Stimulated activated CD8-positive, alpha-beta memory T cell treated with anti-CD3 and anti-CD28 coated beads, Interleukin-7, amount 100 ng/mL, for 24 hours (primary cell): Measurements from ENCODE around the gene PXDN.
"Not testable (repeated sequence)": the region's sequence is repeated elsewhere in the genome, so short reads cannot be mapped to it uniquely, and the experiment has no call there.

ENCODE experiments used
- DNase-seq: peaks from one replicate; pipeline ENCODE4 v3.0.0-alpha.2; 2020; ENCODE audit warnings: low read depth

PXDN gene

DNA sequence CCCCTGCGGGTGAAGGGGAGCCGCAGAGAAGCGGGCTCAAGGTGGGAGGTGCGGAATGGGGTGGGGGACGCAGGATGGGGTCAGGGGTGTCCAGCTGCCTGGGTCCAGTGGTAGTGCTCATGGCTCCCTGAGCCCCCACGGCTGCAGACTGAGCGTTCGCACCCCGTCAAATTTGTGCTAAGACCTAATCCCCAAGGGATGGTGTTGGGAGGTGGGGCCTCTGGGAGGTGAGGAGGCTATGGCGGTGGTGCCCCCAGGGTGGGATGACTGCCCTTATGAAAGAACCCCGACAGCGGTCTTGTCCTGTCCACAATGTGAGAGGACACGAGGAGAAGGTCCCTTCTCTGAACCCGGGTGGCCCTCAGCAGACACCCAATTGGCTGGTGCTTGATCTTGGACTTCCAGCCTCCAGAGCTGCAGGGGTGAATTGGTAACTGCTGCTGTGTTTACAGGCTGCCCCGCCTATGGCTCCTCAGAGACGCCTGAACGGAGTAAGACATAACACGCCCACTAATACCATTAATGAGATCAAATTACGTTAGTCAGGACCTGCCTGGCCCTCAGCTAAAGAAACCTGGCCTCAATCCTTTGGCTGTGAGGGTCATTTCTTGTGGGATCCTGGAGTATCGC, 42.6 kb downstream of the PXDN start:
- no peak for DNase-seq

DNA sequence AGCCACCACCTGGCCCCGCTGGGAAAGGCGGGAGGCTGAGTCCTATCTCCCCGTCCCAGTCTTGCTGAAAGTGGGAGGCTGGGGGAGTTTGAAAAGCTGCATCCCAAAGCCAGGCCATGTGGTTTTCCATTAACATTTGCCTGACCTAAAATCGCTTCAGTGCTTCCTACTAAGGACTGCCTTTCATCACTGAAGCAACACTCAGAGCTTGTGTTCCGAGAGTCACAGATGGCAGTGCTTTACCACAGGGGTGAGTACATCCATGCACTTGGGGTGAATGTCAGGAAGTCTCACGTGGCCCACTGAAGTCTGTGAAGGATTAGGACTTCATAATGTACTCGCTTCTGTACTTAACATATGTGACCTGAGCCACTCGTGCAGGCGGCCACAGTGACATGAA, 43.3 kb downstream of the PXDN start:
- DNase-seq = no peak

DNA sequence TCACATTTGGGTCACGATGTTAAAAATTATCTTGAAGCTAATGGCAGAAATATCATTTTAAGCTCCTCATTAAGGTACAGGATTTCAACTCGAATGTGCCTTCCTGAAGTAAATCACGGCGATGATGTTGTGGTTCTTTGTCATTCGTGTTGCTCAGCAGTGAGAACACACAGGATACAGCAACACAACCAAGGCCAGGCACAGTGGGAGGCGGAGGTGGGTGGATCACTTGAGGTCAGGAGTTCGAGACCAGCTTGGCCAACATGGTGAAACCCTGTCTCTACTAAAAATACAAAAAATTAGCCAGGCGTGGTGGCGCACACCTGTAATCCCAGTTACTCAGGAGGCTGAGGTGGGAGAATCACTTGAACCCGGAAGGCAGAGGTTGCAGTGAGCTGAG, 43.9 kb downstream of the PXDN start:
- not testable (repeated sequence) for DNase-seq

DNA sequence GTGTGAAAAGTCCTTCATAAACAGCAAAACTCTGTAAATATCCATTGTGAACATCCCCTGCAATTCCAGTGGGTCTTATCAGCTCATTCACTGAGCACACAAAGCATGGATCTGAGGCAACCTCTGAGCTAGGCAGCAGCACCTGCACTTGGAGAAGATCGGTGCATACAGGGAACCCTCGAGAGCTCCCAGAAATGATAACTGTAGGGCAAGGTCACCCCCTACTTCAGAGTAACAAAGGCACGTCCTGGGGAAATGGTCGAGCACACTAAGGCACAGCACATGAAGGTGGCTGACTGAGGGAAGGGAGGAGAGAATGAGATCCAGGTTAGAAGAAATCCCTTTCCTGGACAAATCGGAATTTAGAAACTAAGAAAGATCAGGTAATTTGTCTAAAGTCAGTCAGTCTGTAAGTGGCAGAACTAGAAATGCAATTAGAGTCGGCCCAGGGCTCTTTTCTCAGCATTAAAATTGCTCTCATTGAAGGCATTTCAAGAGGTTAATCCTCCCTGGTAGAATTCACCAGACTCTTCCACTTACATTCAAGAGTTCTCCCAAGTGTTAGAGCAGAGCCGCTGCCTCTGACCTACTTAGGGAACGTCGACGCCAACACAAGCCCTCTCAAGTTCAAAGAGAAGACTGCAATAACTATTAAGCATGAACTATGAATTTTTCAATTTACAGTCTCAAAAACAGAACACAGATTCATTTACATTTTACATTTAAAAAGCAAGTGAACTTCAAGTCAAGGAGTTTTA, 45.9 kb downstream of the PXDN start:
- DNase-seq = no peak

DNA sequence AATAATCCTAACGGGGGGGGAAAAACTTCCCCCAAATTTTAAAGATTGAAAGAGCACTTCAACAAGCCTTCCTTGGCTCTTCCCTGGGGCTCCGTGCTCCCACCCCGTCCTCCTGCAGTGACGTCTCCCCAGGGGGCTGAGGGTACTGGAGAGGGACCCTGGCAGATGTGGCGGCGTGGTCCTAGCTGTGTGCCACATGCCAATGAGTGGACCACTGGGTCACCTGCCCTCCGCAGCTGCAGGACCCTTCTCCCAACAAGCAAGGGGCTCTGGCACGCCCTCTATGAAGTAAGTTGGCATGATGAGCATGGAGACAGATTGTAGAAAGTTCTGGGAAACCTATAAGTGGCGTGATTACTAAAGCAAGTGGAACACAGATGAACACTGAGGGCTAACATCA, 46.7 kb downstream of the PXDN start:
- no peak for DNase-seq

DNA sequence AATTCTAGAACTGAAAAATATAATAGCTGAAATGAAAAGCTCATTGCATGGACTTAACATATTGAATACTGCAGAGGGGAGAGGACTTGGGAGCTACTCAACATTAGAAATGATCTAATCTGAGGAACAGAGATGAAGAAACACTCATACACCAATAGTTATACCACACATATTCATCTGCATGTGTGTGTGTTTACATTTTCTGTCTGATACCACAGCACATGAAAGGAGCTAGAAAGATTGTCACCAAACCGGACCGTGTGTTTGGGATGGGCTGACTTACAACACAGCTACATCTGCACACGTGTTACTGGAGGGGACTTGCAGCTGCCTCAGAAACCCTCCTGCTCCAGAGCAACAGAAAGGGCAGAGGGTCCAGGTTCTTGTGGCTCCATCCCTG, 47.8 kb downstream of the PXDN start:
- DNase-seq = no peak

DNA sequence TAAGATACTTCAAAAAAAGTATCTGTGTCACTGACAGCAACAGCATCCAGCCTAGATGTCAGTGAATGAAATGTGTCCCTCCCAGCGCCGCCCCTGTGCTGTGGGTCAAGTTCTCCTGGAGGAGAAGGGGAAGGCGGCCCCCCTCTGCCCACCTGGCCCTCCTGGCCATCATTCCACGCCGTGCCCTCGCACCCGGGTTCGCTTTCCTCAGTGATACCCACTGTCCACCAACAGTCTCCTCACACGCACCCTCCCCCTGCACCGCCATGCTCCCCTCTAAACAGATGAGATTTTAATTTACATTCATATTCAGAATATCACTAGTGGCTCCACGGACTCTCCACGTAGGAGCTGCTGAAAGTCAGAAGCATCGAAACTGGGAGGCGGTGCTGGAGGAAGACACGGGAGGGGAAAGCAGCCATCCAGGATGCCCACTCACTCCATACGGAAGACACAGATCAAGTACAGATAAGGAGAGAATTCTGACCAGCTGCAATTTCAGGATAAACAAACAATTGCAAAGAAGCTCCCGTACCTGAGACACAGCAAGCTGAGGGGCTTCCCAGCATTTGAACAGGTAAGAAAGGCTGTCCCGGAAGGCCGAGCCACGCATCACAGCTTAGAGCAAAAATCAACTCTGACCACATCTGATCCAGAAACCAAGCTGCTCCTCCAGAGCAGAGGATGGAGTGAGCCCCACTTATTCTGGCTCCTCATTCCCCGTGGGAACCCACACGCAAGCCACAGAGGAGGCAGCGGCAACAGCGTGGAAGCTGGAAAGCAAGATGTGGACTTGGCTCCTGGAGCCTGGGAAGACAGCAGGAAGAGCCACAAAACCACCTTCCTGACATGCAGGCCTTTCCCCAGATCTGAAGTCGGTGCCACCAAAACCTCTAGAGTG, 49.7 kb downstream of the PXDN start:
- DNase-seq = no peak

DNA sequence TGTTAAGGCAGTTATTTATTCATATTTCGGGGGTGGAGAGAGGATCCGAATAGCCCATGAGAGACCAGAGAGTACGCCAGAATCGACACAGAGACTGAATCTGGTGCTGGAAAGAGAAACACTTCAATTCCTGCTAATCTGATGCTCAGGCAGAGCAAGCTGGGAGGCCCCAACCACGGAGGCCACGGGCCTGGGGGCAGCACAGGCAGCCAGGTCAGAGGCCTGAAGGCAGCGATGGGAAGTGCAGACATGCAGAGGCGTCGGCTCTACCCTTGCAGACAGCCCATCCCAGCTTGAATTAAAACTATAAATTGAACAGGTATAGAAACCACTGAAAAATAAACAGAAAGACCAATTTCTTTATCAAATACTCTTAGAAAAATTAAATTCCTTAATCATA, 50.6 kb downstream of the PXDN start:
- DNase-seq = no peak

DNA sequence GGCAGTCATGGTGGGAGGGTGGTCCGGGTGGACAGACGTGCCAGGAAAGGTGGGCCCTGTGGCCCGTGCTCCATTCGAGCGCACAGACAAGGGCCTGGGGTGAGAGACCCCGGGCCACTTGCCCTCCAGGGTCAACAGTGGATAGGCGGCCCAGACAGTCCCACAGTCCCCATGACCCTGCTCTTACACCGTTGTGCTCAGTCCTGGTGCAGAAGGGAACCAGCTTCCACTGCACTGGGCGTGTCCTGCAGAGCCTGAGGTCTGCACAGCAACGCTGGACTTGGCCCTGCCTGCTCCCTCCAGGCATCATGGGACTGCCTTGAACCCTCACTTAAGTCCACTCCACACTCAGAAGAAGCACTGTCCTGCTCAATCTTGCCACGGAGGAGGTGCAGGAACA, 52.0 kb downstream of the PXDN start:
- no peak for DNase-seq

DNA sequence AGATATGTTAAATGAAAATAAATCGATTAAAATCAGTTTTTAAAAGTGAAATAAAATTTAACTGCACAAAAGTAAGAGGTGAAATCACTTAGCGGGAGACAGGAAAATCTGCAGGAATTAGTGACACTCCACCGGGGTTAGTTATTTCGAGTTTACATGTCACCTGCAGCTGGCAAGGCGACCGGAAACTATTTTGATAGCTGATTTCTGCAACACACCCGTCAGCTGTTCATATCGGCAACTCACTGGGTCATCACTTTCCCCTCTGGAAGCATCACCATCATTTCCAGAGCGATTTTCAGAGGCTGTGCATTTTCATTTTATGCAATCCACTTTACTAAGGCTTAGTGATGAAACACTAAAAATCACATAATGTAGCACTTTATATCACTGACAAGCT, 52.9 kb downstream of the PXDN start:
- no peak for DNase-seq

DNA sequence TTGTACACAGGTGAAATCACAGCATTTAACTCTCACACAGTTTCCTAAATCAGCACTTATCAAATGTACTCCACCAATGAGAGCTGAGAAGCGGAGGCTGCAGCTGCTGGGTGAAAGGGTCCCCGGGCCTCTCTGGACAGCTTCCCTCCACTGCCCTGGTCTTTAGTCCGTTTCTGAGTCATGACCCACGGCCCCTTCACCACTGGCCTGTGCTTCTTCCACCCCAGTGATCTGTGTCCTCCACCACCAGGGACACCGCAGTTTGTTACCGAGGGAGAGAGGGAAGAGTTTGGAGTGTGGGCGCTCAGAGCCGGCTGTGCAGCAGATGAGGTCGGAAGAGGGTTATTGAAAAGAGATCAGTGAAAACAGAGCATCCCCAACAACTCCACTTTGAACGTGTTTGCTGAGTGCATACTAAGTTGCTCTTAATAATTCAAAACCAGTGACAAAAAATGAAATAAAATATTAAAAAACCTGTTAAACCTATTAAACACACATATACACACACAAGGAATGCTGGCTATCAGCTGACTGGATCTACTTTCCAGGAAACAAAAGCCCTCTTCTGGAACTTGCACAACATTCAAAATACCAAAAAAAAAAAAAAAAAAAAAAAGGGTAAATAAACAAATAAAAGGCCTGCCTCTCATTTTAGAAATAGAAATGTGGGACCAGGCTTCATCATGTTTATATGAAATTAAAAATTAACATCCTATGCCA, 54.1 kb downstream of the PXDN start:
- DNase-seq = no peak

DNA sequence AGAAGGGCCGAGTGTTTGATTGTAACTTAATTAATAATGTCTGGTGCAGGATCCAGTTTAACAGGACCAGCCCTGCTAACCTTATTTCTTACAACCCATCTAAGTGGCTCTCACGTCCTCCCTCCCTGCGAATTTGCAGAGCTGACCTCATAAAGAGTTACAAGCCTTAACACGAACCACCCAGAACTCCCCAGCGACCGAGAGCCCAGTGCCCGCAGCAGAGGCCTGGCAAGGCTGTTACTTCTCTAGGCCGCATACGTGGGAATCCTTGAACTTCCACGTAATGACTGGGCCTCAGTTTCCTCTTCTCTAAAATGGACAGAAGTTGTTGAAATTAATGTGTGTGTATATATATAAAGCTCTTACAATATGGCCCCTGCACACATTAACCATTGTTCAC, 55.5 kb downstream of the PXDN start:
- DNase-seq = no peak

DNA sequence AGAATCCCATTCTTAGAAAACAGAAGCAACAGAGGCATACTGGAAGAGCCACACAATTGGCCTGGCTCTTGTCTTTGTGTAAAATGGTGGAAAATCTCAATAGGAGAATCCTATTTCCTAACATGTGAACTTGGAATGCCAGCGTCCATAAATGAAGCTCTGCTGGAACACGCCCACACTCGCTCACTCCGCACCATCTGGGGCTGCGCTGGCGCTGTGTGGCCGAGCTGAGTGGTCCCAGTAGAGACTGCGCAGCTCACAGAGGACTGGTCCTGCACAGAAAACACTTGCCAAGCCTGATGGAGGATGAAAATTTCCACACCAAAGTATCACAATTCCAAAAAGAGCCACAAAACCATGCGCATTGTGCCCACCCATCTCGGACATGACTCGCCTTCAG, 56.2 kb downstream of the PXDN start:
- no peak for DNase-seq

DNA sequence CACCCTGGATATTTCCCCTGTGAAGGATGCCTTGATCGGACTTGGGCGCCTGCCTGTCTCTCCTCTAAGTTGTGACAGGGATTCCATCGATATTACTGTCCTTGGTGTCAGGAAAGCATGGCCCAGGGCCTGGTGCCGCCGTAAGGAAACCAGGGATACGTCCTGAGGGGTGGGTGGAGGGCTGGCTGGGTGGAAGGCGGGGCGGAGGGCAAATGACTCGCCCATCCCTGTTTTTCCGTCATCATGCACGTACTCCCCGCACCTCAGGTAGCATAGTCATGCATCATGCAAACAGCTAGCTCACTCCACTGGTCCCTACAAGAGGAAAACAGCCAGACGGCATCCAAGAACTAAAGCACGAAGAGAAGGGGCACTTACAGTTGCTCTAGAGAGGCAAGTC, 57.1 kb downstream of the PXDN start:
- DNase-seq = no peak

DNA sequence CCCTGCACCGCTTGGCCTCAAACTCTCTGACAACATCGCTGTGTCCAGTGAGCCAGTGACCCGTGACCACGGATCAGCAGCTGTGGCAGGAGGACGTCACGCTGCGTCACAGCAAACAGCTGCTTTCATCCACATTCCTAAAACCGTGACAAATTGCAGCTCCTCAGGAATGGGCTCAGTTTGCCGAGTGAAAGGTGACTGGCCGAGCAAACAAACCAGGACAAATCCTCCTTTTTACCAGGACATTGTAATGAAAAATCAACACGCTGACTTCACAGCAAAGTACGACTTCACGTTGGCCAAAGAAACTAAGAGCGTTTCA, 57.6 kb downstream of the PXDN start:
- no peak for DNase-seq

DNA sequence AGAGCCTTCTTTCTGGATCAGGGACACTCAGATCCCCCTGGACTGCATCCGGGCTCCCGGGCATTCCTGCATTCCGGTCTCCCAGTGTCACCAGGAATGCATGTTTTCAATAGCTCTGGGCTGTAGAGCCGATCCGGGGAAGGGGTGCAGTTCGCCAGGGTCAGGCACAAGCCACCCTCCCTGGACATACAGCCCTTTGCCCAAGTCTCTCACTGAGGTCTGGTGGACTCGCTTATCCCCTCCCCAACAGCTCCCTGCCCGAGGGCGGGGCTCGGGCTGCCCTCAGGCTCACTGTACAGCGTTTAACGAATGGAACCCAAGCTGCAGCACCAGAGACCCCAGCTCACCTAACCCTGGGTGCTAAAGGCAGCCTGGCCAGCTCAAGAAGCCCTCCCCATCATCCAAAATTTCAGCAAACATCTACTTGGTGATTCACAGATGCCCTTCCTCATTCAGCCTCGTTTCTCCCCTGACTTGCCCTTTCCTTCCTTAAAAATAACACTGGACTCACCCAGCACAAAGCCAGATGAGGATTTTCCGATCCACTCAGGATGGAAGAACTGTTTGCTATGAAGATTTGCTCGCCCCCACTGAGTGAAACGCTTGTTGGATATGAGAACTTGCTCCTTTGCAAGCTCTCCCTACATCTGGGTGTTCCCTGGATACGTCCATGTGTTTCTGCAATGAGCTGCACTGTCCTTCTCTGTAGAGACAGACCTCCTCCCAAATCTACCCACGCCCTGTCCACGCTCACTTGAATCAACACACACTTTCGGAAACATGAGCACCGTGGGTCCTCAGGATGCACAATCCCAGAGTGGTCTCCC, 58.1 kb downstream of the PXDN start:
- DNase-seq = no peak

DNA sequence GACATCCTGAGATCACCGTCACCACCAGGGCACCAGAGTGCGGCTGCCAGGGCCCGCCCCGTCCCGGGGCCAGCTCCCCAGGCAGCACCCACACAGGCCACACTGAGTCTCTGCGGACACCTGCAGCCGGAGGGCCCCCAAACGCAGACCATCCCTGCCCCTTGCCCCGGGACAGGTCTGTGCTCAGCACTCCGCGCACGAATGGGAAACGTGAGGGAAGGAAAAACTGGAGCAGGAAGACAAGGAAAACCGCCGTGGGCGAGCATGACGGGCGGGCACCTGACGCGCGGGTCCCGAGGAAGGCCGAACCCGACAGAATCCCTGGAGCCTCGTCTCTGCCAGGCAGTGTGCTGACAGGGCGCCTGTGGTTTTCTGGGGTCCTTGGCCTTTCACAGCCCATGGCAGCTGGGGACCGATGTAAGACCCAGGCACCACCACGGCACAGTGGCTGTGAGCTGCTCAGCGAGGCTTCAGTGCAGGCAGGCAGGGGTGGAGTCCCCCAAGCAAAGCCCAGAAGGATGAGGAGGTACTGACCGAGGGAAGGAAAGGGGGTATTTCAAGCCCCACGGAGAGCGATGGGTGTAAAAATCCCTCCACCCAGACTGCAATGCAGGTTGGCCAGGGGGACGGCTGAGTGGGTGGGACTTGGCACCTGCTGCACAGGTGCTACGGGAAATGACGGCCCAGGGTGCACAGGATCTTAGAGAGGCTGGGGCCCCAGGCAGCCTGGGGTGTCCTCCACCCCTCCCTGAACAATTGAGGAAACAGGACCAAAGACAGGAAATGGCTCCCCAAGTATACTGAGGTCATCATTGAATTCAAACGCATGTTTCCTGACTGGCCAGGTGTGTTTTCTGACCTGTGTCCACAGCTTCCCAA, 59.0 kb downstream of the PXDN start:
- no peak for DNase-seq

DNA sequence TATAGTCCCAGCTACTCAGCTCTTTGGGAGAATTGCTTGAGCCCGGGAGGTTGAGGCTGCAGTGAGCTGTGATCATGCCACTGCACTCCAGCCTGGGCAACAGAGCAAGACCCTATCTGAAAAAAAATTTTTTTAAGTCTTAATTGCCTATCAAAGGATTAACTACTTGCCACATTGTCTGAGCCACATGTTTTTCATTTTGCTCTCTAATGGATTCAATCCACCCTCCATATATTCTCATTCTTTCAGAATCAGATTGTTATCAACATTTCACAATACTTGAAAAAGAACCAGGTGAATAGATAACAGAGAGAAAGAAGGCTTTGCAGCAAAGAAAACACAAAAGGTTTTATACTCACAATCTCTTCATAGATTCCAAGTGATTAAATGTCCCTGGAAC, 61.0 kb downstream of the PXDN start:
- no peak for DNase-seq

DNA sequence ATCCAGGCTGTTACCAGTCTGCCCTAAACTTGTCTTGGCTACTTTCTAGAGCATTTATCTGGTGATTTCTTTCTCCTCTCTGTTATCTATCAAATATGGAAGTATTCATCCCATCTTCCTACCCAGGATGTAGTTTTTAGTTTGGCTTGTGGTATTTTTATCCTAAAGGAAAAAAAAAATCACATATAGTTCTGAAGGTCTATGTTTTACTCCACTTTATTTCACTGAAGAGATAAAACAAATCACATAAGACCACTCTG, 62.2 kb downstream of the PXDN start:
- no peak for DNase-seq

DNA sequence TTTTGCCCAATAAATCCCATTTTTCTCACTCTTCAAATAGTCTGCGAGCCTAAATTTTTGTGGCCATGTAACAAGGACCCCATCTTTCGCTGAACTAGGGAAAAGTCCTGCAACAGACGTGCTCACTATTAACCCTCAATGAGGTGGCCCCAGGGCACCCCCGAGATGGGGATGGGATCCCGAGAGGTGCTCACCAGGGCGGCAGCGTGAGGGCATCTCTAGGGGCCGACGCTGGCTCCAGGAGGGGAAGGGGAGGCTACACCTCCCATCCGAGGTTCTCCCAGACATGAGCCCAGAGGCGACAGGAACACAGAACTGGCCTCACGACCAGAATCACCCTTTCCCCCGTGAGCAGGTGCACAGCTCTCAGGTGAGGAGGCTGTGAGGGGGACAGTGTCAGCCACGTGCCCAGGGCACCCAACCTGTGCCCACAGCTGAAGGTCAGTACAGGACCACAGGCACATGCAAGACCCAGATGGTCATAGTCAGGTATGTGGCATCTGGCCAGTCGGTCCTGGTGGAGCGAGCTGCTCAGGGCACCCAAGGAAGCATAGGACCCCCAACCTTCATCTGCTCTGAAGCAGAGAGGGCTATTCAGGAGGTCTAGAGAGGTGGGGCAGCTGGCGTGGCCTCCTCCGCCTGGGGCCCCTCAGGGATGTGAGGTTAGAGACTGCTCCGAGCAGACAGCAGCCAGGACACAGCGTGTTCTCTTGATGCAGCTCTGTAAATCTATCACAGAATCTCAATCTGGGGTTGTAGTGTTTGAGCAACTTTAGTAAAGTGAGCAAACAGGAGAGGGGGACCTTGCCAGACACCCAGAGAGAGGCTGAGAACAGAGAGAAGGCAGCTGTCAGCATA, 62.8 kb downstream of the PXDN start:
- DNase-seq = no peak
